ENCODE measurements around the gene HBQ1.
"Not testable (repeated sequence)": the region's sequence is repeated elsewhere in the genome, so short reads cannot be mapped to it uniquely, and the experiment has no call there.

The HBQ1 gene

GRCh38 chr16:160691-161190 is 19.5 kb upstream of the HBQ1 start:
- no peak for TF ChIP-seq CTCF (IDR thresholded peaks at IDR 0.05)
- no peak for DNase-seq (ENCODE audit: low spot score)
- Histone ChIP-seq H3K4me3 (no peak overlapping the region), H3K27ac (no peak overlapping the region)

GRCh38 chr16:162271-162991 is 17.8 kb upstream of the HBQ1 start:
- no peak for TF ChIP-seq CTCF (IDR thresholded peaks at IDR 0.05)
- DNase-seq (ENCODE audit: low spot score): no peak
- no peak overlapping the region for H3K27ac ChIP-seq
- no peak overlapping the region for H3K4me3 ChIP-seq

DNA sequence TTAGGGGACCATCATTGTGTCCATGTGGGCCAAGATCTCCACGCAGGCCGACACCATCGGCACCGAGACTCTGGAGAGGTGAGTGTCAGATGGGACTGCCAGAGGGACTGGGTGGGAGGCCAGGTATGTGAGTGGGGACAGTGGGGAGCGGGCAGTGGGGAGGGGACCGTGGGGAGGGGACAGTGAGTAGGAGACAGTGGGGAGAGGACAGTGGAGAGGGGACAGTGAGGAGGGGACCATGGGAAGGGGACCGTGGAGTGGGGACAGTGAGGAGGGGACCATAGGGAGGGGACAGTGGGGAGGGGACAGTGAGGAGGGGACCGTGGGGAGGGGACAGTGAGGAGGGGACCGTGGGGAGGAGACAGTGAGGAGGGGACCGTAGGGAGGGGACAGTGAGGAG is 17.1 kb upstream of the HBQ1 start:
- H3K4me3 ChIP-seq; DNase-seq (ENCODE audit: low spot score); H3K27ac ChIP-seq: not testable (repeated sequence)

- H3K4me3 ChIP-seq; H3K27ac ChIP-seq; DNase-seq (ENCODE audit: low spot score): not testable (repeated sequence)
Measured at GRCh38 chr16:163696-164095, 16.6 kb upstream of the HBQ1 start.

DNA sequence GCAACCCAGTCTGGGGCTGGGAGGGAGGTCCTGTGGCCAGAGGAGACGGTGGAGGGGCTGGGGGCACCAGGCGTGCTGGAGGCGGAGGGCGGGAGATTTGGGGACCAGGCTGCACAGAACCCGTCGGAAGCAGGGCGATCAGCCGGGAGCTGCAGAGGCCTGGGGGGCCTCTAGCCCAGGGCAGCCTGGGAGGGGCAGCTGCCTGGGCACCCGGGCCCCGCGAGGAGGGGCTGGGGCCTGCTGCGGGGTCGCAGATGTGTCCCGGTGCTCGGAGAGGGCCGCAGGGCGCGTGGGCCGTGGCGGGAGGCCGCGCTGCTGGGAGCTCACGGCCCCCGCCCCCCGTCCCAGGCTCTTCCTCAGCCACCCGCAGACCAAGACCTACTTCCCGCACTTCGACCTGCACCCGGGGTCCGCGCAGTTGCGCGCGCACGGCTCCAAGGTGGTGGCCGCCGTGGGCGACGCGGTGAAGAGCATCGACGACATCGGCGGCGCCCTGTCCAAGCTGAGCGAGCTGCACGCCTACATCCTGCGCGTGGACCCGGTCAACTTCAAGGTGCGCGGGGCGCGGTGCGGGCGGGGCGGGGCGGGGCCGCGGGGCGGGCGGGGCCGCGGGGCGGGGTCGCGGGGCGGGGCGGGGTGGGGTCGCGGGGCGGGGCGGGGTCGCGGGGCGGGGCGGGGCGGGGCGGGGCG is 16.0 kb upstream of the HBQ1 start:
- H3K27ac ChIP-seq; DNase-seq (ENCODE audit: low spot score); H3K4me3 ChIP-seq: not testable (repeated sequence)

DNA sequence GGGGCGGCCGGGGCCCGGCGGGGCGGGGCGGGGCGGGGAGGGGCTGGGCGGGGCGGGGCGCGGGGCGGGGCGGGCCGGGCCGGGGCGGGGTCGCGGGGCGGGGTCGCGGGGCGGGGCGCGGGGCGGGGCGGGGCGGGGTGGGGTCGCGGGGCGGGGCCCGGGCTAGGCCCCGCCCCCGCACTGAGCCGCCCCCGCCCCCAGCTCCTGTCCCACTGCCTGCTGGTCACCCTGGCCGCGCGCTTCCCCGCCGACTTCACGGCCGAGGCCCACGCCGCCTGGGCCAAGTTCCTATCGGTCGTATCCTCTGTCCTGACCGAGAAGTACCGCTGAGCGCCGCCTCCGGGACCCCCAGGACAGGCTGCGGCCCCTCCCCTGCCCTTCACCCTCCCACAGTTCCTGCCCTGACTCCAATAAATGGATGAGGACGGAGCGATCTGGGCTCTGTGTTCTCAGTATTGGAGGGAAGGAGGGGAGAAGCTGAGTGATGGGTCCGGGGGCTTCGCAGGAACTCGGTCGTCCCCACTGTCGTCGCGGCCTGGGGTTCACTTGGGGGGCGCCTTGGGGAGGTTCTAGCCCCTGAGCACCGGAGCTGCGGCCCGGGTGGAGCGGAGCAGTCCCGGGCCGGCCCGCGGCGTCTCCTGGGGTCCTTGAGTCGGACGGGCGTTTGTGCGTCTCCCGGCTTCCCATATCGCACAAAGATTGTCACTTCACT is 15.3 kb upstream of the HBQ1 start:
- no peak for DNase-seq (ENCODE audit: low spot score)
- Histone ChIP-seq H3K27ac (no peak overlapping the region), H3K4me3 (peak overlapping the region; percentile 47)
- TF ChIP-seq CTCF (IDR thresholded peaks at IDR 0.05): no peak

- no peak for DNase-seq (ENCODE audit: low spot score)
- peak within 1 kb of the TSS; percentile 47 for H3K4me3 ChIP-seq
- no peak for TF ChIP-seq CTCF (IDR thresholded peaks at IDR 0.05)
Measured at GRCh38 chr16:165539-166374, 14.5 kb upstream of the HBQ1 start, which contains the start of gene HBM. TSS of gene HBM (plus strand) at chr16:165978. CDS start at chr16:165998, 20 bp downstream.

More at GRCh38 chr16:165539-166374, 14.5 kb upstream of the HBQ1 start, which contains the start of gene HBM:
- no peak within 1 kb of the TSS for H3K27ac ChIP-seq

Measured in coronary artery (tissue), 2 donors.